GM12801 (cell line): ENCODE data around the gene TMEM165.

Experiments
- TF ChIP-seq, protein P1 (sequence below): IDR thresholded peaks from one replicate; pipeline ENCODE4 v1.5.1; 2011; ENCODE audit warnings: control low read depth; ENCODE audit not compliant: insufficient read length; ENCODE audit errors: extremely low read depth

The TMEM165 gene

GRCh38 chr4:55409468-55410171 is 13.9 kb downstream of the TMEM165 start:
- TF ChIP-seq, protein P1, sequence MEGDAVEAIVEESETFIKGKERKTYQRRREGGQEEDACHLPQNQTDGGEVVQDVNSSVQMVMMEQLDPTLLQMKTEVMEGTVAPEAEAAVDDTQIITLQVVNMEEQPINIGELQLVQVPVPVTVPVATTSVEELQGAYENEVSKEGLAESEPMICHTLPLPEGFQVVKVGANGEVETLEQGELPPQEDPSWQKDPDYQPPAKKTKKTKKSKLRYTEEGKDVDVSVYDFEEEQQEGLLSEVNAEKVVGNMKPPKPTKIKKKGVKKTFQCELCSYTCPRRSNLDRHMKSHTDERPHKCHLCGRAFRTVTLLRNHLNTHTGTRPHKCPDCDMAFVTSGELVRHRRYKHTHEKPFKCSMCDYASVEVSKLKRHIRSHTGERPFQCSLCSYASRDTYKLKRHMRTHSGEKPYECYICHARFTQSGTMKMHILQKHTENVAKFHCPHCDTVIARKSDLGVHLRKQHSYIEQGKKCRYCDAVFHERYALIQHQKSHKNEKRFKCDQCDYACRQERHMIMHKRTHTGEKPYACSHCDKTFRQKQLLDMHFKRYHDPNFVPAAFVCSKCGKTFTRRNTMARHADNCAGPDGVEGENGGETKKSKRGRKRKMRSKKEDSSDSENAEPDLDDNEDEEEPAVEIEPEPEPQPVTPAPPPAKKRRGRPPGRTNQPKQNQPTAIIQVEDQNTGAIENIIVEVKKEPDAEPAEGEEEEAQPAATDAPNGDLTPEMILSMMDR = no peak

- TF ChIP-seq, protein P1 = no peak
Observed at GRCh38 chr4:55410431-55410830, 14.7 kb downstream of the TMEM165 start.

DNA sequence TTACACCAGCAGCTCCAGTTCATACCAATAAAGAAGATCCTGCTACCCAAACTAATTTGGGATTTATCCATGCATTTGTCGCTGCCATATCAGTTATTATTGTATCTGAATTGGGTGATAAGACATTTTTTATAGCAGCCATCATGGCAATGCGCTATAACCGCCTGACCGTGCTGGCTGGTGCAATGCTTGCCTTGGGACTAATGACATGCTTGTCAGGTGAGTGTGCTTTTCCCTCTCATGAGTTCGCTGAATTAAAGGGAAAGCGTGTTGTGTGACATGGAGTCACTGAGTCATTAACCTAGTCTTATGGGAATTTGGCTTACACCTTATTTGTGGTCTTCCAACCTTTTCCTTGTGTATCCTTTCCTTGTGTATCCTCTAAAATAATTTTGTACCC is 15.9 kb downstream of the TMEM165 start:
- TF ChIP-seq, protein P1 = no peak

- TF ChIP-seq, protein P1 = no peak
Observed at GRCh38 chr4:55416176-55416575, 20.4 kb downstream of the TMEM165 start.

DNA sequence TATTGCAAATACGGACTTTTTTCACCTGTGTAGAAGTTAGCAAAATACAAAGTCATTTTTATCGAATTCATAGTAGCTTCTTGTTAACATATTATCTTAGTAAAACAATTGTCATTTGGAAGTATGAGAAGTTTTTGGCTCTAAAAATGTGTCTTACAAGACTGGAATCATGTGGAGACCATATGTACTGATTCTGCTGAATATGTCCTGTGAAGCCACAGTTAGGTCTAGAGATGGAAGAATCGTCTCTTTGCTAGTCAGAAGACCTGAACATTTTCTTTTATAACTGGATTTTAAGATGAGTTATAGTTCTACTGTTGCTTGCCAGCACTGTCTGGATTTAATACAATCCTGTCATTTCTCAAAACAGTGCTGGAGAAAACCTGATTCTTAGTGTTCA is 29.0 kb downstream of the TMEM165 start:
- TF ChIP-seq, protein P1 = no peak

DNA sequence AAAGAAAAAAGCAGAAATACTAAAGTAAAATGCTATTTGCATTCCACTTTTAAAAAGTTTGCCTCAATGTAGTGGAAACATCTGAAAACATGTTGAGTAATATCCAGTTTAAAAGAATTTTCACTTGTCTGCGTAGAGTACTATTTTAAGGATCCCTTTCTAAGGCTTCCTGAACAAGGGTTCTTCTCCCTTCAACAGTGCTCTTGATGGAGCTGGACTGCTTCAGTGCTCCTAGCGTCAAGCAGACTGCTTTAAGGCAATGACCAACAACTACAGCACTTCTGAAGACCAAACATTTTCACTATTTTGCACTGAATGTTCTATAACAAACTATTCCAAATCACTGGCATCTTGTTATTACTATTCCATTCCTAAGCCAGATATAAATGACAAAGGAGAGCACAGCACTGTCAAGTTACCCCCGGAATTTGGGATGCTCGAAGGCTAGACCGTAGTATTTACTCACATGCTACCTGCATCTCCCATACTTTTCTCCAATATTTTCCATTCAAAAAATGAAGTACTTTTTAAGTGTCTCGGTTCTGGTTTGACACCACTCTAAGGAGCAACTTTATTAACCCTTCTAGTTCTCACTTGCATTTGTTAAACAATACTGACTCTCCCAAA is 36.1 kb downstream of the TMEM165 start:
- TF ChIP-seq, protein P1 = no peak

GRCh38 chr4:55435141-55435841 is 39.5 kb downstream of the TMEM165 start:
- TF ChIP-seq, protein P1 = no peak
